Activated B cell treated with CpG ODN at 0.5 μM for 24 hours (primary cell): Measurements from ENCODE around the gene RRP1. TPM values are rescaled to one million over a fixed set of nuclear protein-coding genes. Genes with fewer than 3 reads are reported as not detected.

ENCODE experiments used
- ATAC-seq: fragments of 200-7000 bp; cut with Tn5 transposase; one replicate; pipeline ENCODE4 v1.10.0; 2021; ENCODE audit warnings: low read depth, mild to moderate bottlenecking, moderate library complexity
- CTCF ChIA-PET: fragments of 350-600 bp; sonication (Branson Sonifier 250); formaldehyde crosslinking; loops from one replicate; lab custom pipeline; 2021; ENCODE audit warnings: antibody characterized with exemption; lab: Charles Lee
- POLR2A ChIA-PET: fragments of 350-600 bp; sonication (Branson Sonifier 250); formaldehyde crosslinking; loops from one replicate; lab custom pipeline; 2021; ENCODE audit warnings: antibody characterized with exemption; lab: Charles Lee
- DNase-seq: peaks from one replicate; pipeline ENCODE4 v3.0.0; 2022
- H3K27ac Mint-ChIP-seq: one replicate; pipeline ENCODE4 v1.8.0; 2020; ENCODE audit warnings: mixed read lengths
- H3K27me3 Mint-ChIP-seq: one replicate; pipeline ENCODE4 v1.8.0; 2021; ENCODE audit warnings: mixed read lengths
- H3K36me3 Mint-ChIP-seq: one replicate; pipeline ENCODE4 v1.8.0; 2021; ENCODE audit warnings: low read depth, mixed read lengths
- H3K4me1 Mint-ChIP-seq: one replicate; pipeline ENCODE4 v1.8.0; 2021; ENCODE audit warnings: mixed read lengths
- H3K4me3 Mint-ChIP-seq: one replicate; pipeline ENCODE4 v1.8.0; 2020; ENCODE audit warnings: mild to moderate bottlenecking, mixed read lengths
- H3K9me3 Mint-ChIP-seq: one replicate; pipeline ENCODE4 v1.8.0; 2020; ENCODE audit warnings: mixed read lengths
- CTCF ChIP-seq: fragments of 200-600 bp; IDR thresholded peaks from one replicate; pipeline ENCODE4 v1.8.0; 2022; ENCODE audit warnings: antibody characterized with exemption, mild to moderate bottlenecking
- intact Hi-C: fragments of 100-400 bp; cut with micrococcal nuclease; formaldehyde crosslinking; loops from one replicate; pipeline ENCODE4 v1.15.1; 2024
- total RNA-seq: library from RNA; stranded (reverse); gene quantifications from 2 replicates; pipeline ENCODE4 v1.2.3, GENCODE V29; 2022

The RRP1 gene
- total RNA-seq, 1 donor from 2014 or later = 36.8 TPM

DNA sequence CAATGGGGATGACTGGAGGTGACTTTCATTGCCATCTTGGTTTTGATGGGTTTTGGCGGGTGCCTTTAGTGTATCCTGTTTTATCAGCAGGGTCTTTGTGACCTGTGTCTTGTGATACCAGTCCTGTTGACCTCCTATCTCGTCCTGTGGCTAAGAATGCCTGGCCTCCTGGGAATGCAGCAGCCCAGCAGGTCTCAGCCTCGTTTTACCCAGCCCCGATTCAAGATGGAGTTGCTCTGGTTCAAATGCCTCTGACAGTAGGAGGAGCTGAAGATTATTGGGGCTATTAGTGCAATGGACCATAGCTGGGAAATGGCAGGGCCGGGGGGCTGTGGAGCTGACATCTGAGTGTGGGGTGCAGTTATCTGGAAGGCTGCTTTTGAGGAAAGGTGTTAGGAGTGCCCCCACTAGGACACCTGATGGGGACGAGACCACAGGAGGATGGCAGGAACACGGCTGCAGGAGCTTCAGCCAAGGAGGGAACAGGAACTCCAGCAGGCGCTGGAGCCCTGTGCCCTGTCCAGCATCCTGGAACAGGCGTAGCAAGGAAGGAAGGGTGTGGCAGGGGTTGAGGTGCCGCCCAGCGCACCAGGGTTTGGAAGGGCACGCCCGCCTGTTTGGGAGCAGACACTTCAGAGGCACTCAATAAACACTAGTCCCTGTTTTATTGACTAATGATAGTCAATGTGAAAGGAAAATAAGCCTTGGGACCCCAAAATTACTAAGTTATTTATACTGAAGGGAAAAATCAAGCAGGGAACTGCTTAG, 60.3 kb downstream of the RRP1 start:
- ATAC-seq (no peak), DNase-seq (no peak)
- peaks cover 5% of the 10 kb centered on the region for H3K9me3 Mint-ChIP-seq
- POLR2A ChIA-PET = no interaction called here
- H3K27ac Mint-ChIP-seq = no peak overlapping the region
- intact Hi-C loops = no loop called here
- TF ChIP-seq CTCF = no peak
- CTCF ChIA-PET = no interaction called here
- H3K4me3 Mint-ChIP-seq = no peak overlapping the region
- peaks cover 2% of the 10 kb centered on the region for H3K4me1 Mint-ChIP-seq
- H3K27me3 Mint-ChIP-seq = peaks cover 2% of the 10 kb centered on the region
- no peaks in the 10 kb centered on the region for H3K36me3 Mint-ChIP-seq

DNA sequence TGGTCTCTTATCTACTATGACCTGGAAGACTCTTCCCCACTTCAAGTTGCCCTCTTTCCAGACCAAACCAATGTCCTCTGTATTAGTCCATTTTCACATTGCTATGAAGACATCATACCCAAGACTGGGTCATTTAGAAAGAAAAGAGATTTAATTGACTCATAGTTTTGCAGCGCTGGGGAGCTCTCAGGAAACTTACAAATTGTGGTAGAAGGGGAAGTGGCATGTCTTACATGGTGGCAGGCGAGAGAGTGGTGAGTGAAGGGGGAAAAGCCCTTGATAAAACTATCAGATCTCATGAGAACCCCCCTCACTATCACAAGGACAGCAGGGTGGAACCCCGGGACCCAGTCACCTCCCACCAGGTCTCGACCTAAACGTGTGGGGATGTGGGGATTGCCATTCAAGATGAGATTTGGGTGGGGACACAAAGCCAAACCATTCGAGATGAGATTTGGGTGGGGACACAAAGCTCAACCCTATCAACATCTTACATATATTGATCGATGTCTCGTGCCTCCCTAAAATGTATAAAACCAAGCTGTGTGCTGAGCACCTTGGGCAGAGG, 61.4 kb downstream of the RRP1 start:
- intact Hi-C loops = no loop called here
- DNase-seq (no peak), ATAC-seq (no peak)
- CTCF ChIA-PET = no interaction called here
- POLR2A ChIA-PET = no interaction called here
- Mint-ChIP-seq H3K4me3 (no peak overlapping the region), H3K27ac (no peak overlapping the region), H3K36me3 (no peaks in the 10 kb centered on the region), H3K9me3 (peaks cover 5% of the 10 kb centered on the region), H3K4me1 (peaks cover 11% of the 10 kb centered on the region), H3K27me3 (peaks cover 2% of the 10 kb centered on the region)
- no peak for TF ChIP-seq CTCF

DNA sequence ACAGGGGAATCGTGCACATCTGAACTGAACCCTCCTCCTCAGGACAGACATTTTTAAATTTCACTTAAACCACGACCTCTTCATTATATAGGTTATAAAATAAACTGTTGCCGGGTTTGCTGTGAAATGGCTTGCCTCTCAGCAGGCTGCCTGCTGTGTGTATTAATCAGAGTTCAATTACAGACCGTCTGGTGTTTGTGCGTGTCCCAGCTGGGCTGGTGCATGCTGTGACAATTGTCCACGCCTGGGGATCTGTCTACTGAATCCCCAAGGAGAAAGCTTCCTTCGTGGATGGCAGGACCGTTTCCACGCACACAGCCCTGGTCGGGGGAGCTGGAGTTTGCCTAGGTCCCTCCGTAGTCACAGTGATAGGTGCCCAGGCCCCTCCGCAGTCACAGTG, 62.2 kb downstream of the RRP1 start:
- Mint-ChIP-seq H3K4me3 (no peak overlapping the region), H3K4me1 (peaks cover 14% of the 10 kb centered on the region), H3K9me3 (peaks cover 5% of the 10 kb centered on the region), H3K36me3 (no peaks in the 10 kb centered on the region), H3K27ac (no peak overlapping the region), H3K27me3 (peaks cover 2% of the 10 kb centered on the region)
- TF ChIP-seq CTCF = no peak
- POLR2A ChIA-PET = no interaction called here
- DNase-seq (no peak), ATAC-seq (no peak)
- intact Hi-C loops = no loop called here
- CTCF ChIA-PET = no interaction called here

DNA sequence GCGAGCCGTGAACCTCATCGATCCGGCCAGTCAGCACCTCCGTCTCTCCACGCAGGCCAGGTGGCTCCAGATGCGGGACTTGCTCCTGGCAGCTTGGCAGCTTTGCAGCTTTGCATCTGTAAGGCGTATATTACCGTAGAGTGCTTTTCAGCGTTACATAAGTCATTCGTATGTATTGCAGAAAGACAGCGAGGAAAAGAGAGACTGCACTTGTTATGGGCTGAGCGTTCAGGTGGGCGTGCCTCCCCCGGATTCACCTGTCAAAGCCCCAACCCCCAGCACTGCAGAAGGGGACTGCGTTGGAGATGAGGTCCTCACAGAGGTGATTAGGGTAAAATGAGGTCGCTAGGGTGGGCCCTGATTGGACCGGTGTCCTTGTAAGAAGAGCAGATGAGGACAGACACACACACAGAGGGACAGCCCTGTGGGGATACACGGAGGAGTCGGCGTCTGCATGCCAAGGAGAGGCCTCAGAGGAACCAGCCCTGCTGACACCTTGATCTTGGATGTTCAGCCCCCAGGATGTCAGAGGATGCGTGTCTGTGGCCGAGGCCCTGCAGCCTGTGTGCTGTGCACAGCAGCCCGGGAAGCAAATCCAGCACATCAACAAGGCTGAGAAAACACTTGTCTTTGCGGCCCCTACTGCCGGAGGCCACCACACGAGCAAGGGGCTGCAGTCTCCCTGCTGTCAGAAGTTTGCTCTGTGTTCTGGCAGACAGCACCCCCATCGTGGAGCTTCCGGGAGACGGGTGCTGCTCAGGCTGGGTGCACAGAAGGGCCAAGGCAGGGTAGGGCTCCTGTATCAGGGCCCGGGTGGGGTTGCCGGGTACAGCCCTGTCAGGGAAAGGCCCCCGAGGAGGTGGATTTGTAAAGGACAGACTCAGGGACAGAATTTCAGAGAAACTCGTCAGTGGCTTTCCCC, 64.7 kb downstream of the RRP1 start:
- Mint-ChIP-seq H3K36me3 (no peaks in the 10 kb centered on the region), H3K9me3 (peaks cover 5% of the 10 kb centered on the region), H3K27ac (no peak overlapping the region), H3K4me3 (no peak overlapping the region), H3K4me1 (peaks cover 14% of the 10 kb centered on the region), H3K27me3 (peaks cover 2% of the 10 kb centered on the region)
- TF ChIP-seq CTCF = no peak
- POLR2A ChIA-PET = interaction anchor here (1.4 kb wide), 1 partner anchor 9 kb away, joined by 5 read pairs; no protein-coding TSS in a partner anchor
- DNase-seq (no peak), ATAC-seq (no peak)
- intact Hi-C loops = no loop called here
- CTCF ChIA-PET = no interaction called here

Other genes starting within 250 kb of the RRP1 start
- 0.58 and 0.61 TPM in 2 replicates for gene HSF2BP, start 130.1 kb upstream of the RRP1 start, total RNA-seq
- gene RRP1B, start 130.0 kb upstream of the RRP1 start, total RNA-seq = 29.6 and 32.0 TPM in 2 replicates
- 45.2 and 54.2 TPM in 2 replicates for gene PDXK, start 70.4 kb upstream of the RRP1 start, total RNA-seq
- 16.0 and 17.1 TPM in 2 replicates for gene CSTB, start 13.3 kb upstream of the RRP1 start, total RNA-seq
- gene AGPAT3, start 75.6 kb downstream of the RRP1 start, total RNA-seq = 48.9 and 57.7 TPM in 2 replicates
- 77.8 and 96.0 TPM in 2 replicates for gene TRAPPC10, start 222.7 kb downstream of the RRP1 start, total RNA-seq